Measurements from ENCODE around the gene DEF6.

DNA sequence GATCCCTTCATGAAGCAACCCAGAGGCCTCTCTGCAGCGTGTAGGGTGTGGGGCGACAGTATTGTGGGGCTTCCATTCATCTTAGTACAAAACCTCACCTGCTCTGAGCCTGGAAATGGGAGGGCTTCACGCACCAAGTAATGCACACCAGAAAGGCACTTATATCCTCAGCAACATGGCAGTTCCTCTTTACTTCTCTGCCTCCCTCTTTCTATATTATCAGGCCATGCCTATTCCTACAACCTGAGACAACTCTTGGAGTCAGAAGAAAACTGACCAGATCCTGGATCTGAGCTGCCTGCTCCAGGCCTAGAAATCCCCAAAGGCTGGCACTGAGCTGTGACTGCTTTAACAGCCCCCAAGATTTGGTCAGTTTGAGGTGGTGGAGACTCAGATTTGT, 45.7 kb upstream of the DEF6 start:
- TF ChIP-seq, protein P1, sequence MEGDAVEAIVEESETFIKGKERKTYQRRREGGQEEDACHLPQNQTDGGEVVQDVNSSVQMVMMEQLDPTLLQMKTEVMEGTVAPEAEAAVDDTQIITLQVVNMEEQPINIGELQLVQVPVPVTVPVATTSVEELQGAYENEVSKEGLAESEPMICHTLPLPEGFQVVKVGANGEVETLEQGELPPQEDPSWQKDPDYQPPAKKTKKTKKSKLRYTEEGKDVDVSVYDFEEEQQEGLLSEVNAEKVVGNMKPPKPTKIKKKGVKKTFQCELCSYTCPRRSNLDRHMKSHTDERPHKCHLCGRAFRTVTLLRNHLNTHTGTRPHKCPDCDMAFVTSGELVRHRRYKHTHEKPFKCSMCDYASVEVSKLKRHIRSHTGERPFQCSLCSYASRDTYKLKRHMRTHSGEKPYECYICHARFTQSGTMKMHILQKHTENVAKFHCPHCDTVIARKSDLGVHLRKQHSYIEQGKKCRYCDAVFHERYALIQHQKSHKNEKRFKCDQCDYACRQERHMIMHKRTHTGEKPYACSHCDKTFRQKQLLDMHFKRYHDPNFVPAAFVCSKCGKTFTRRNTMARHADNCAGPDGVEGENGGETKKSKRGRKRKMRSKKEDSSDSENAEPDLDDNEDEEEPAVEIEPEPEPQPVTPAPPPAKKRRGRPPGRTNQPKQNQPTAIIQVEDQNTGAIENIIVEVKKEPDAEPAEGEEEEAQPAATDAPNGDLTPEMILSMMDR (IDR thresholded peaks at IDR 0.05), result no peak
- no peak for TF ChIP-seq POLR2A (IDR thresholded peaks at IDR 0.05; ENCODE audit: low read depth)
- no peak for TF ChIP-seq EP300 (IDR thresholded peaks at IDR 0.05)

Measured in esophagus muscularis mucosa (tissue), 4 donors.